Peyer's patch (tissue), 4 donors: ENCODE data around the gene MYT1.

Experiments
- POLR2A ChIP-seq, 2 donors: fragments of 450-650 bp; IDR thresholded peaks; one replicate each; pipeline ENCODE4 v1.5.1; 2017; ENCODE audit warnings: antibody characterized with exemption in 2 of 2, mild to moderate bottlenecking in 2 of 2, moderate library complexity in 2 of 2
- TF ChIP-seq, protein P1 (sequence below), 6 experiments: fragments of 450-650 bp in 4 of 6; fragments of 200-600 bp in 2 of 6; sonication (generic) in 1 of 6; IDR thresholded peaks; one replicate each; pipeline ENCODE4 v1.5.1; 2017 to 2019; ENCODE audit warnings: antibody characterized with exemption in 6 of 6, mild to moderate bottlenecking in 3 of 6, moderate library complexity in 1 of 6

DNA sequence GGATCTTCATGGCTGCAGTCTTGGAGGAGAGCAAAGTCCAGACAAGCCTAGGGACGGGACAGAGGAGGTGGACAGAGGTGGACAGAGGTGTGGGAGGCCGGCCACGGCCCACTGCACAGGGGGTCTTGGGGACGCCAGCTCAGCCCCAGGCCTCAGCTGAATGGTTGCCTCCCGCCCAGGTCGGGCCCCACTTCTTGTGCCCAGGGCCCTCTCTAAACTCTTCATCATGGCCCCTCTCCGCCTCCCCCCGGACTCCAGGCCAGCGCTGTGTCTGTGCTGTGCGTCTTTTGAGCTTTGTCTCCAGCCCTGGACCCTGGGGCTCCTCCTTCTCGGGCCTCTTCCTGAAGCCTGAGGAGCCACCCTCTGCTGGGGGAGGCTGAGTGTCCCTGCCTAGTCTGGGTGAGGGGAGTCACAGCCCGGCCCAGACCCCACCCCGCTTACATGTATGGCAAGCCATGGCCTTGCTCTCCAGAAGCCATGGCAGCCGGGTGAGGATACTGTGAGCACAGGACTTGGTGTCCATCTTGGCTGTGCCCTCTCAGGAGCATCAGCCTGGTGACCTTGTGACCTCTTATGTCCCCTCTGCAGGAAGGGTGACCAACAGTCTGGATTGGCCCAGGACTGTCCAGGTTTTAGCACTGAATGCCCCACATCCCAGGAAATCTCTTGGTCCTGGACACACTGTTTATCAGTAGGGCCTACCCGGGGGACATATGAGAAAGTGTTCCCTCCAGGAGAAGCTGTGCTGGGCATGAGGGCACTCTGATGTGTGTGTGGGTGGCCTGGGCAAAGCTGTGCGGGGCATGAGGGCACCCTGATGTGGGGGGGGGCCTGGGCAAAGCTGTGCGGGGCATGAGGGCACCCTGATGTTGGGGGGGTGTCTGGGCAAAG lies 47.5 kb upstream of the MYT1 start:
- no peak for TF ChIP-seq POLR2A (IDR thresholded peaks at IDR 0.05)
- TF ChIP-seq, protein P1, sequence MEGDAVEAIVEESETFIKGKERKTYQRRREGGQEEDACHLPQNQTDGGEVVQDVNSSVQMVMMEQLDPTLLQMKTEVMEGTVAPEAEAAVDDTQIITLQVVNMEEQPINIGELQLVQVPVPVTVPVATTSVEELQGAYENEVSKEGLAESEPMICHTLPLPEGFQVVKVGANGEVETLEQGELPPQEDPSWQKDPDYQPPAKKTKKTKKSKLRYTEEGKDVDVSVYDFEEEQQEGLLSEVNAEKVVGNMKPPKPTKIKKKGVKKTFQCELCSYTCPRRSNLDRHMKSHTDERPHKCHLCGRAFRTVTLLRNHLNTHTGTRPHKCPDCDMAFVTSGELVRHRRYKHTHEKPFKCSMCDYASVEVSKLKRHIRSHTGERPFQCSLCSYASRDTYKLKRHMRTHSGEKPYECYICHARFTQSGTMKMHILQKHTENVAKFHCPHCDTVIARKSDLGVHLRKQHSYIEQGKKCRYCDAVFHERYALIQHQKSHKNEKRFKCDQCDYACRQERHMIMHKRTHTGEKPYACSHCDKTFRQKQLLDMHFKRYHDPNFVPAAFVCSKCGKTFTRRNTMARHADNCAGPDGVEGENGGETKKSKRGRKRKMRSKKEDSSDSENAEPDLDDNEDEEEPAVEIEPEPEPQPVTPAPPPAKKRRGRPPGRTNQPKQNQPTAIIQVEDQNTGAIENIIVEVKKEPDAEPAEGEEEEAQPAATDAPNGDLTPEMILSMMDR (IDR thresholded peaks at IDR 0.05), result no peak
